ENCODE results near the gene ENTREP1.

- TF ChIP-seq CTCF (IDR thresholded peaks at IDR 0.05) (no peak), EZH2phosphoT487 (IDR thresholded peaks at IDR 0.05) (no peak)
Observed at GRCh38 chr9:69325409-69326212, 596 bp downstream of the ENTREP1 start.

Data from neural progenitor cell (in vitro differentiated cells).